Stimulated activated CD8-positive, alpha-beta memory T cell treated with anti-CD3 and anti-CD28 coated beads, Interleukin-15, amount 100 ng/mL, for 24 hours (primary cell): ENCODE measurements around the gene ZNF391.
"Not testable (repeated sequence)": the region's sequence is repeated elsewhere in the genome, so short reads cannot be mapped to it uniquely, and the experiment has no call there.

Experiments used
- DNase-seq: peaks from one replicate; pipeline ENCODE4 v3.0.0-alpha.2; 2020; ENCODE audit warnings: low read depth

ZNF391 gene

GRCh38 chr6:27388293-27389197 lies at the start of gene ZNF391:
Gene ZNF391 (plus strand): TSS chr6:27388759. CDS start chr6:27400371, 11,612 bp downstream.
- DNase-seq: peak; percentile 51

GRCh38 chr6:27352850-27353249 lies 35.7 kb upstream of the ZNF391 start:
- no peak for DNase-seq

GRCh38 chr6:27358786-27359185 lies 29.8 kb upstream of the ZNF391 start:
- no peak for DNase-seq

GRCh38 chr6:27359231-27359630 lies 29.3 kb upstream of the ZNF391 start:
- no peak for DNase-seq

- DNase-seq: no peak
Measured at GRCh38 chr6:27368202-27368601, 20.4 kb upstream of the ZNF391 start.

GRCh38 chr6:27370391-27370790 lies 18.2 kb upstream of the ZNF391 start:
- DNase-seq: no peak

- no peak for DNase-seq
Measured at GRCh38 chr6:27374824-27375612, 13.5 kb upstream of the ZNF391 start.

GRCh38 chr6:27375613-27376079 lies 12.9 kb upstream of the ZNF391 start:
- no peak for DNase-seq

- DNase-seq: not testable (repeated sequence)
Measured at GRCh38 chr6:27378406-27378805, 10.2 kb upstream of the ZNF391 start.

- DNase-seq: not testable (repeated sequence)
Measured at GRCh38 chr6:27381001-27381400, 7.6 kb upstream of the ZNF391 start.

- DNase-seq: no peak
Measured at GRCh38 chr6:27383011-27383410, 5.5 kb upstream of the ZNF391 start.

- DNase-seq: no peak
Measured at GRCh38 chr6:27383481-27383880, 5.1 kb upstream of the ZNF391 start.

- DNase-seq: no peak
Measured at GRCh38 chr6:27392623-27393022, 4.1 kb downstream of the ZNF391 start.

- no peak for DNase-seq
Measured at GRCh38 chr6:27394073-27394472, 5.5 kb downstream of the ZNF391 start.

- no peak for DNase-seq
Measured at GRCh38 chr6:27400877-27401642, 12.5 kb downstream of the ZNF391 start.

GRCh38 chr6:27406085-27406484 lies 17.5 kb downstream of the ZNF391 start:
- DNase-seq: no peak

- no peak for DNase-seq
Measured at GRCh38 chr6:27407153-27407814, 18.7 kb downstream of the ZNF391 start.

- DNase-seq: no peak
Measured at GRCh38 chr6:27414300-27414699, 25.7 kb downstream of the ZNF391 start.

- DNase-seq: no peak
Measured at GRCh38 chr6:27414996-27415395, 26.4 kb downstream of the ZNF391 start.

GRCh38 chr6:27415898-27416297 lies 27.3 kb downstream of the ZNF391 start:
- DNase-seq: no peak

GRCh38 chr6:27419363-27419762 lies 30.8 kb downstream of the ZNF391 start:
- no peak for DNase-seq
